Hepatocyte (in vitro differentiated cells): ENCODE data around the gene FOXRED1.

ENCODE experiments used
- CTCF ChIP-seq: fragments of 200-600 bp; sonication (generic); IDR thresholded peaks from 2 replicates; pipeline ENCODE4 v1.5.1; 2016; ENCODE audit warnings: antibody characterized with exemption, mild to moderate bottlenecking; ENCODE audit not compliant: poor library complexity
- EZH2 ChIP-seq: fragments of 200-600 bp; sonication (generic); IDR thresholded peaks from 2 replicates; pipeline ENCODE4 v1.6.1; 2016; ENCODE audit warnings: antibody characterized with exemption, mild to moderate bottlenecking, borderline replicate concordance
- EZH2phosphoT487 ChIP-seq: fragments of 200-600 bp; sonication (generic); IDR thresholded peaks from one replicate; pipeline ENCODE4 v1.6.1; 2018; ENCODE audit warnings: antibody characterized with exemption, mild to moderate bottlenecking, low read depth, moderate library complexity; ENCODE audit not compliant: unreplicated experiment, severe bottlenecking

DNA sequence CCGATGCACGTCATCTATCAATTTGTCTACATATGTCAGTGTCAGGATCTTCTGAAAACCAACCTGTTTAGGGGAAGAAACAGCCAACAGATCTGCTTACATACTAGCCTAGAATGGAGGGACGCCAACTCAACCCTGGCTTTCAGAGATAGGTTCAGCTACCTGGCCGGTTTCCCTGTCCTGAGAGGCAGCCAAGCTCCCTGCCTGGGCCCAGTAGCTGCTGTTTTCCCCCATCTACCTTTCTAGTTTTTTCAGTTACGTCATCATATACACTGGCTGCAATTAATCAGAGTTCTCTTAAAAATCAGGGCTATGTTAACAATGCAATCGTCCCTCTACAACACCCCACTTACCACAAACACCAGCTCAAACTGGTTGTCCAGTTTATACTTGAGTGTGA lies 1.3 kb upstream of the FOXRED1 start:
- TF ChIP-seq EZH2 (no peak), CTCF (no peak), EZH2phosphoT487 (no peak)
